Neural cell (in vitro differentiated cells): ENCODE data around the gene UBE2E3.

Experiments used
- CTCF ChIP-seq: fragments of 450-650 bp; IDR thresholded peaks from 2 replicates; pipeline ENCODE4 v1.5.1; 2014; ENCODE audit warnings: antibody characterized with exemption, mild to moderate bottlenecking, moderate library complexity; ENCODE audit not compliant: poor library complexity, severe bottlenecking
- EZH2 ChIP-seq: fragments of 200-600, 300-800 bp; shearing (Covaris generic), sonication (generic); IDR thresholded peaks from 2 replicates; pipeline ENCODE4 v1.6.1; 2014; ENCODE audit warnings: antibody characterized with exemption, low read length, borderline replicate concordance, mild to moderate bottlenecking; ENCODE audit not compliant: insufficient read depth, poor library complexity, severe bottlenecking
- MXI1 ChIP-seq: fragments of 450-650 bp; conservative IDR thresholded peaks from 2 replicates; pipeline ENCODE4 v1.6.1; 2014; ENCODE audit warnings: antibody characterized with exemption, mild to moderate bottlenecking; ENCODE audit not compliant: poor library complexity, severe bottlenecking
- POLR2AphosphoS5 ChIP-seq: IDR thresholded peaks from 2 replicates; pipeline ENCODE4 v1.6.1; 2012
- RAD21 ChIP-seq: fragments of 450-650 bp; conservative IDR thresholded peaks from 2 replicates; pipeline ENCODE4 v1.6.1; 2014; ENCODE audit warnings: antibody characterized with exemption, mild to moderate bottlenecking, moderate library complexity

- no peak for TF ChIP-seq POLR2AphosphoS5
- TF ChIP-seq CTCF, result no peak
- TF ChIP-seq RAD21, result no peak
- no peak for TF ChIP-seq EZH2
- no peak for TF ChIP-seq MXI1
These were observed 57.5 kb downstream of the UBE2E3 start for GRCh38 chr2:181037922-181038321.
